GM20000 (cell line): ENCODE measurements around the gene CLEC4C.
"Not testable (repeated sequence)": the region's sequence is repeated elsewhere in the genome, so short reads cannot be mapped to it uniquely, and the experiment has no call there.

ENCODE experiments used
- DNase-seq: peaks from one replicate; pipeline ENCODE4 v3.0.0; 2012; ENCODE audit warnings: low spot score
- CTCF ChIP-seq: IDR thresholded peaks from 2 replicates; pipeline ENCODE4 v1.5.1; 2012; ENCODE audit warnings: mild to moderate bottlenecking, control low read depth; ENCODE audit errors: extremely low read depth, missing control alignments

CLEC4C gene

GRCh38 chr12:7747246-7747645 lies at the start of gene CLEC4C:
TSS of gene CLEC4C (minus strand) at chr12:7747375. CDS start at chr12:7747348, 27 bp downstream.
- TF ChIP-seq CTCF: no peak
- no peak for DNase-seq

GRCh38 chr12:7793211-7793610 lies 46.0 kb upstream of the CLEC4C start:
- DNase-seq: no peak

GRCh38 chr12:7788884-7789528 lies 41.8 kb upstream of the CLEC4C start, which contains the start of gene NANOG:
TSS of gene NANOG (plus strand) at chr12:7789402. CDS start at chr12:7789615, 213 bp downstream.
- DNase-seq: not testable (repeated sequence)

More at GRCh38 chr12:7793211-7793610, 46.0 kb upstream of the CLEC4C start:
- no peak for TF ChIP-seq CTCF

GRCh38 chr12:7788294-7788660 lies 41.1 kb upstream of the CLEC4C start:
- TF ChIP-seq CTCF: no peak
- no peak for DNase-seq

GRCh38 chr12:7787574-7788293 lies 40.6 kb upstream of the CLEC4C start:
- TF ChIP-seq CTCF: no peak
- DNase-seq: no peak

- TF ChIP-seq CTCF: no peak
- DNase-seq: no peak
Observed at GRCh38 chr12:7784701-7785100, 37.5 kb upstream of the CLEC4C start.

GRCh38 chr12:7783433-7783832 lies 36.3 kb upstream of the CLEC4C start:
- not testable (repeated sequence) for DNase-seq

GRCh38 chr12:7782055-7782454 lies 34.9 kb upstream of the CLEC4C start:
- TF ChIP-seq CTCF: no peak
- DNase-seq: no peak
